HepG2 (cell line): Measurements from ENCODE around the gene TTN. TPM values are rescaled to one million over a fixed set of nuclear protein-coding genes. Genes with fewer than 3 reads are reported as not detected.

Source experiments
- DPF2 ChIP-seq: sonication (generic); formaldehyde crosslinking; IDR thresholded peaks from 2 replicates; pipeline ENCODE4 v1.4.0; 2020; ENCODE audit warnings: mild to moderate bottlenecking, low read depth, missing genetic modification reagents, borderline replicate concordance
- HOXA5 ChIP-seq: sonication (generic); formaldehyde crosslinking; IDR thresholded peaks from 2 replicates; pipeline ENCODE4 v1.4.0; 2020; ENCODE audit warnings: missing genetic modification reagents
- PCBP1 ChIP-seq: fragments of 200-400 bp; formaldehyde crosslinking; IDR thresholded peaks from 2 replicates; pipeline ENCODE4 v1.6.1; 2017; ENCODE audit warnings: mild to moderate bottlenecking, low read depth, low read length, borderline replicate concordance
- SMC3 ChIP-seq: IDR thresholded peaks from 2 replicates; pipeline ENCODE4 v1.6.1; 2011; ENCODE audit warnings: low read length, improper control_type of control experiment
- THYN1 ChIP-seq: sonication (generic); formaldehyde crosslinking; IDR thresholded peaks from 2 replicates; pipeline ENCODE4 v1.8.1; 2023; ENCODE audit warnings: low read depth, mild to moderate bottlenecking, moderate library complexity, missing genetic modification reagents, borderline replicate concordance
- U2AF1 ChIP-seq: fragments of 200-400 bp; formaldehyde crosslinking; optimal IDR thresholded peaks from 2 replicates; pipeline ENCODE3; 2017; ENCODE audit warnings: mild to moderate bottlenecking, low read depth, low read length
- ZFP82 ChIP-seq: sonication (generic); formaldehyde crosslinking; IDR thresholded peaks from 2 replicates; pipeline ENCODE4 v1.5.1; 2020; ENCODE audit warnings: mild to moderate bottlenecking, missing genetic modification reagents, borderline replicate concordance
- ZNF17 ChIP-seq: sonication (generic); formaldehyde crosslinking; IDR thresholded peaks from 2 replicates; pipeline ENCODE4 v1.5.0; 2020; ENCODE audit warnings: mild to moderate bottlenecking, missing genetic modification reagents
- ZNF501 ChIP-seq: sonication (generic); formaldehyde crosslinking; IDR thresholded peaks from 2 replicates; pipeline ENCODE4 v1.5.1; 2020; ENCODE audit warnings: mild to moderate bottlenecking, moderate library complexity, missing genetic modification reagents
- ZNF563 ChIP-seq: sonication (generic); formaldehyde crosslinking; IDR thresholded peaks from 2 replicates; pipeline ENCODE4 v1.8.0; 2022; ENCODE audit warnings: mild to moderate bottlenecking, moderate library complexity, missing genetic modification reagents
- ZNF773 ChIP-seq: sonication (generic); formaldehyde crosslinking; IDR thresholded peaks from 2 replicates; pipeline ENCODE4 v1.4.0; 2020; ENCODE audit warnings: missing genetic modification reagents, borderline replicate concordance
- polyA plus RNA-seq, 8 experiments: library from polyadenylated mRNA; depleted of rRNA in 3 of 8; stranded (reverse) in 7 of 8; unstranded in 1 of 8; fragments of >200 nt; fragmentation: Illumina TruSeq in 4 of 8; extraction: Trizol in 4 of 8; gene quantifications; 2 replicates each; pipeline versions ENCODE4 v1.2.1 to v1.2.3, GENCODE V29; 2011 to 2016; ENCODE audit warnings: low read depth in 4 of 8, missing spikeins in 1 of 8, mixed read lengths in 1 of 8; ENCODE audit not compliant: insufficient read depth in 1 of 8
- total RNA-seq, 5 experiments: library from RNA; depleted of rRNA; stranded (reverse); fragments of >200 nt; fragmentation: Illumina TruSeq; extraction: Trizol; gene quantifications; 2 replicates each; pipeline ENCODE4 v1.2.3, GENCODE V29; 2016; ENCODE audit warnings: low read depth in 1 of 5
- TF ChIP-seq, protein P1 (sequence below): IDR thresholded peaks from 2 replicates; pipeline ENCODE4 v1.4.0; 2020; ENCODE audit warnings: mild to moderate bottlenecking, missing genetic modification reagents
- TF ChIP-seq, protein P2 (sequence below): sonication (generic); formaldehyde crosslinking; IDR thresholded peaks from 2 replicates; pipeline ENCODE4 v1.8.0; 2022; ENCODE audit warnings: missing genetic modification reagents, mild to moderate bottlenecking, moderate library complexity, borderline replicate concordance
- TF ChIP-seq, protein P3 (sequence below): sonication (generic); formaldehyde crosslinking; conservative IDR thresholded peaks from 2 replicates; pipeline ENCODE4 v1.4.0; 2020; ENCODE audit warnings: missing genetic modification reagents
- TF ChIP-seq, protein P4 (sequence below): sonication (generic); formaldehyde crosslinking; IDR thresholded peaks from 2 replicates; pipeline ENCODE4 v1.9.0; 2021; ENCODE audit warnings: missing genetic modification reagents, borderline replicate concordance
- TF ChIP-seq, protein P5 (sequence below): sonication (generic); formaldehyde crosslinking; IDR thresholded peaks from 2 replicates; pipeline ENCODE4 v1.5.1; 2020; ENCODE audit warnings: missing genetic modification reagents, mild to moderate bottlenecking, borderline replicate concordance
- TF ChIP-seq, protein P6 (sequence below): sonication (generic); formaldehyde crosslinking; IDR thresholded peaks from 2 replicates; pipeline ENCODE4 v1.4.0; 2020; ENCODE audit warnings: missing genetic modification reagents

The TTN gene
- total and polyA plus RNA-seq, 2 of the 13 experiments (the other 11 are each of a cell fraction or from before 2014, with no cell fraction given) = under 0.01 TPM

DNA sequence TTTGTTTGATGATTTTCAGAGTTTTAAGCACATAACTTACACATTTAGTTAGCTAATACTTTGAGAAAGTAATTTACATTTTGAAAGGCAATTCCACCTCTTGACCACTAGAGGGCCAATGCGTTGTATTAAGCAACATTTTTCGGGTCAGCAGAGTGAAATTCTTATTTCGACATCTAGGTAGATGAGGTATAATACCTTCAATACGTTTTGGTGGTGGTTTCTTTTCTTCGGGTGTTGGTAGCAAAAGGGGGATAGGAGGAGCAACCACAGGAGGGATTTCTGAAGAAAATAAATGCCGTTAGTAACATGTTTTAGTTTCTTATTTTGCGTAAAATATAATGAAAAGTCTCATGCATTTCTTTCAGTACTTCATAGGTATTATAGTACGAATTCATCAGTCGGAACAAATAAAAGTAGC lies 106.3 kb downstream of the TTN start (continued):
- TF ChIP-seq, protein P1, sequence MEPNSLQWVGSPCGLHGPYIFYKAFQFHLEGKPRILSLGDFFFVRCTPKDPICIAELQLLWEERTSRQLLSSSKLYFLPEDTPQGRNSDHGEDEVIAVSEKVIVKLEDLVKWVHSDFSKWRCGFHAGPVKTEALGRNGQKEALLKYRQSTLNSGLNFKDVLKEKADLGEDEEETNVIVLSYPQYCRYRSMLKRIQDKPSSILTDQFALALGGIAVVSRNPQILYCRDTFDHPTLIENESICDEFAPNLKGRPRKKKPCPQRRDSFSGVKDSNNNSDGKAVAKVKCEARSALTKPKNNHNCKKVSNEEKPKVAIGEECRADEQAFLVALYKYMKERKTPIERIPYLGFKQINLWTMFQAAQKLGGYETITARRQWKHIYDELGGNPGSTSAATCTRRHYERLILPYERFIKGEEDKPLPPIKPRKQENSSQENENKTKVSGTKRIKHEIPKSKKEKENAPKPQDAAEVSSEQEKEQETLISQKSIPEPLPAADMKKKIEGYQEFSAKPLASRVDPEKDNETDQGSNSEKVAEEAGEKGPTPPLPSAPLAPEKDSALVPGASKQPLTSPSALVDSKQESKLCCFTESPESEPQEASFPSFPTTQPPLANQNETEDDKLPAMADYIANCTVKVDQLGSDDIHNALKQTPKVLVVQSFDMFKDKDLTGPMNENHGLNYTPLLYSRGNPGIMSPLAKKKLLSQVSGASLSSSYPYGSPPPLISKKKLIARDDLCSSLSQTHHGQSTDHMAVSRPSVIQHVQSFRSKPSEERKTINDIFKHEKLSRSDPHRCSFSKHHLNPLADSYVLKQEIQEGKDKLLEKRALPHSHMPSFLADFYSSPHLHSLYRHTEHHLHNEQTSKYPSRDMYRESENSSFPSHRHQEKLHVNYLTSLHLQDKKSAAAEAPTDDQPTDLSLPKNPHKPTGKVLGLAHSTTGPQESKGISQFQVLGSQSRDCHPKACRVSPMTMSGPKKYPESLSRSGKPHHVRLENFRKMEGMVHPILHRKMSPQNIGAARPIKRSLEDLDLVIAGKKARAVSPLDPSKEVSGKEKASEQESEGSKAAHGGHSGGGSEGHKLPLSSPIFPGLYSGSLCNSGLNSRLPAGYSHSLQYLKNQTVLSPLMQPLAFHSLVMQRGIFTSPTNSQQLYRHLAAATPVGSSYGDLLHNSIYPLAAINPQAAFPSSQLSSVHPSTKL = peak; percentile 16; the same call in 1 of the 2 replicates
- TF ChIP-seq ZFP82 (CRISPR knock-in tag) = no peak
- no peak for TF ChIP-seq ZNF17
- TF ChIP-seq PCBP1 = no peak
- TF ChIP-seq DPF2 (CRISPR knock-in tag) = no peak
- TF ChIP-seq, protein P2, sequence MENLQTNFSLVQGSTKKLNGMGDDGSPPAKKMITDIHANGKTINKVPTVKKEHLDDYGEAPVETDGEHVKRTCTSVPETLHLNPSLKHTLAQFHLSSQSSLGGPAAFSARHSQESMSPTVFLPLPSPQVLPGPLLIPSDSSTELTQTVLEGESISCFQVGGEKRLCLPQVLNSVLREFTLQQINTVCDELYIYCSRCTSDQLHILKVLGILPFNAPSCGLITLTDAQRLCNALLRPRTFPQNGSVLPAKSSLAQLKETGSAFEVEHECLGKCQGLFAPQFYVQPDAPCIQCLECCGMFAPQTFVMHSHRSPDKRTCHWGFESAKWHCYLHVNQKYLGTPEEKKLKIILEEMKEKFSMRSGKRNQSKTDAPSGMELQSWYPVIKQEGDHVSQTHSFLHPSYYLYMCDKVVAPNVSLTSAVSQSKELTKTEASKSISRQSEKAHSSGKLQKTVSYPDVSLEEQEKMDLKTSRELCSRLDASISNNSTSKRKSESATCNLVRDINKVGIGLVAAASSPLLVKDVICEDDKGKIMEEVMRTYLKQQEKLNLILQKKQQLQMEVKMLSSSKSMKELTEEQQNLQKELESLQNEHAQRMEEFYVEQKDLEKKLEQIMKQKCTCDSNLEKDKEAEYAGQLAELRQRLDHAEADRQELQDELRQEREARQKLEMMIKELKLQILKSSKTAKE (CRISPR knock-in tag) = no peak
- no peak for TF ChIP-seq ZNF563 (CRISPR knock-in tag)
- no peak for TF ChIP-seq ZNF773 (CRISPR knock-in tag)
- TF ChIP-seq U2AF1 = no peak
- no peak for TF ChIP-seq HOXA5 (CRISPR knock-in tag)
- TF ChIP-seq THYN1 (CRISPR knock-in tag) = no peak
- TF ChIP-seq, protein P3, sequence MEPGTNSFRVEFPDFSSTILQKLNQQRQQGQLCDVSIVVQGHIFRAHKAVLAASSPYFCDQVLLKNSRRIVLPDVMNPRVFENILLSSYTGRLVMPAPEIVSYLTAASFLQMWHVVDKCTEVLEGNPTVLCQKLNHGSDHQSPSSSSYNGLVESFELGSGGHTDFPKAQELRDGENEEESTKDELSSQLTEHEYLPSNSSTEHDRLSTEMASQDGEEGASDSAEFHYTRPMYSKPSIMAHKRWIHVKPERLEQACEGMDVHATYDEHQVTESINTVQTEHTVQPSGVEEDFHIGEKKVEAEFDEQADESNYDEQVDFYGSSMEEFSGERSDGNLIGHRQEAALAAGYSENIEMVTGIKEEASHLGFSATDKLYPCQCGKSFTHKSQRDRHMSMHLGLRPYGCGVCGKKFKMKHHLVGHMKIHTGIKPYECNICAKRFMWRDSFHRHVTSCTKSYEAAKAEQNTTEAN (CRISPR knock-in tag) = no peak
- peak; percentile 35; the same call in 1 of the 2 replicates for TF ChIP-seq SMC3
- TF ChIP-seq, protein P4, sequence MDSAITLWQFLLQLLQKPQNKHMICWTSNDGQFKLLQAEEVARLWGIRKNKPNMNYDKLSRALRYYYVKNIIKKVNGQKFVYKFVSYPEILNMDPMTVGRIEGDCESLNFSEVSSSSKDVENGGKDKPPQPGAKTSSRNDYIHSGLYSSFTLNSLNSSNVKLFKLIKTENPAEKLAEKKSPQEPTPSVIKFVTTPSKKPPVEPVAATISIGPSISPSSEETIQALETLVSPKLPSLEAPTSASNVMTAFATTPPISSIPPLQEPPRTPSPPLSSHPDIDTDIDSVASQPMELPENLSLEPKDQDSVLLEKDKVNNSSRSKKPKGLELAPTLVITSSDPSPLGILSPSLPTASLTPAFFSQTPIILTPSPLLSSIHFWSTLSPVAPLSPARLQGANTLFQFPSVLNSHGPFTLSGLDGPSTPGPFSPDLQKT (CRISPR knock-in tag) = no peak
- TF ChIP-seq, protein P5, sequence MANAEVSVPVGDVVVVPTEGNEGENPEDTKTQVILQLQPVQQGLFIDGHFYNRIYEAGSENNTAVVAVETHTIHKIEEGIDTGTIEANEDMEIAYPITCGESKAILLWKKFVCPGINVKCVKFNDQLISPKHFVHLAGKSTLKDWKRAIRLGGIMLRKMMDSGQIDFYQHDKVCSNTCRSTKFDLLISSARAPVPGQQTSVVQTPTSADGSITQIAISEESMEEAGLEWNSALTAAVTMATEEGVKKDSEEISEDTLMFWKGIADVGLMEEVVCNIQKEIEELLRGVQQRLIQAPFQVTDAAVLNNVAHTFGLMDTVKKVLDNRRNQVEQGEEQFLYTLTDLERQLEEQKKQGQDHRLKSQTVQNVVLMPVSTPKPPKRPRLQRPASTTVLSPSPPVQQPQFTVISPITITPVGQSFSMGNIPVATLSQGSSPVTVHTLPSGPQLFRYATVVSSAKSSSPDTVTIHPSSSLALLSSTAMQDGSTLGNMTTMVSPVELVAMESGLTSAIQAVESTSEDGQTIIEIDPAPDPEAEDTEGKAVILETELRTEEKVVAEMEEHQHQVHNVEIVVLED (CRISPR knock-in tag) = no peak
- no peak for TF ChIP-seq ZNF501 (CRISPR knock-in tag)
- TF ChIP-seq, protein P6, sequence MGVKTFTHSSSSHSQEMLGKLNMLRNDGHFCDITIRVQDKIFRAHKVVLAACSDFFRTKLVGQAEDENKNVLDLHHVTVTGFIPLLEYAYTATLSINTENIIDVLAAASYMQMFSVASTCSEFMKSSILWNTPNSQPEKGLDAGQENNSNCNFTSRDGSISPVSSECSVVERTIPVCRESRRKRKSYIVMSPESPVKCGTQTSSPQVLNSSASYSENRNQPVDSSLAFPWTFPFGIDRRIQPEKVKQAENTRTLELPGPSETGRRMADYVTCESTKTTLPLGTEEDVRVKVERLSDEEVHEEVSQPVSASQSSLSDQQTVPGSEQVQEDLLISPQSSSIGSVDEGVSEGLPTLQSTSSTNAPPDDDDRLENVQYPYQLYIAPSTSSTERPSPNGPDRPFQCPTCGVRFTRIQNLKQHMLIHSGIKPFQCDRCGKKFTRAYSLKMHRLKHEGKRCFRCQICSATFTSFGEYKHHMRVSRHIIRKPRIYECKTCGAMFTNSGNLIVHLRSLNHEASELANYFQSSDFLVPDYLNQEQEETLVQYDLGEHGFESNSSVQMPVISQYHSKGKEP = no peak
